Mesendoderm (in vitro differentiated cells): ENCODE data around the gene MTHFD1L.

ENCODE experiments used
- DNase-seq: peaks from one replicate; pipeline ENCODE4 v3.0.0; 2013
- H2AK5ac ChIP-seq: 2 replicates; pipeline ENCODE4 v1.6.1; 2013; ENCODE audit warnings: low read length, inconsistent platforms
- H2BK120ac ChIP-seq: 2 replicates; pipeline ENCODE4 v1.6.1; 2013; ENCODE audit warnings: low read depth, mild to moderate bottlenecking, low read length, moderate library complexity, mixed read lengths
- H2BK15ac ChIP-seq: replicated peaks from 2 replicates; pipeline ENCODE4 v1.6.1; 2013; ENCODE audit warnings: low read depth, mild to moderate bottlenecking, moderate library complexity
- H2BK5ac ChIP-seq: 2 replicates; pipeline ENCODE4 v1.6.1; 2013; ENCODE audit warnings: low read length, inconsistent platforms
- H3K18ac ChIP-seq: 2 replicates; pipeline ENCODE4 v1.6.1; 2013; ENCODE audit warnings: mild to moderate bottlenecking, low read length, mixed read lengths
- H3K23ac ChIP-seq: one replicate; pipeline ENCODE4 v1.6.1; 2013; ENCODE audit warnings: low read length
- H3K27ac ChIP-seq: 2 replicates; pipeline ENCODE4 v1.5.1; 2013; ENCODE audit warnings: low read depth, mild to moderate bottlenecking, inconsistent platforms, low read length, moderate library complexity
- H3K27me3 ChIP-seq: 2 replicates; pipeline ENCODE4 v1.6.1; 2013; ENCODE audit warnings: low read length, control low read depth, mild to moderate bottlenecking, inconsistent platforms; ENCODE audit not compliant: insufficient read depth, poor library complexity
- H3K36me3 ChIP-seq: 2 replicates; pipeline ENCODE4 v1.6.1; 2013; ENCODE audit warnings: low read length, inconsistent platforms; ENCODE audit not compliant: control insufficient read depth, insufficient read depth
- H3K4ac ChIP-seq: one replicate; pipeline ENCODE4 v1.6.1; 2013; ENCODE audit warnings: low read depth, mild to moderate bottlenecking, low read length, moderate library complexity
- H3K4me1 ChIP-seq: 2 replicates; pipeline ENCODE4 v1.6.1; 2013; ENCODE audit warnings: low read depth, low read length, inconsistent platforms; ENCODE audit not compliant: control insufficient read depth
- H3K4me2 ChIP-seq: 2 replicates; pipeline ENCODE4 v1.6.1; 2013; ENCODE audit warnings: low read length
- H3K4me3 ChIP-seq: 2 replicates; pipeline ENCODE4 v1.5.1; 2013; ENCODE audit warnings: mild to moderate bottlenecking, low read length
- H3K56ac ChIP-seq: one replicate; pipeline ENCODE4 v1.6.1; 2013; ENCODE audit warnings: low read length
- H3K79me1 ChIP-seq: 2 replicates; pipeline ENCODE4 v1.6.1; 2013; ENCODE audit warnings: low read length, inconsistent platforms
- H3K79me2 ChIP-seq: 2 replicates; pipeline ENCODE4 v1.6.1; 2013; ENCODE audit warnings: mild to moderate bottlenecking, low read length; ENCODE audit not compliant: control insufficient read depth, insufficient read depth
- H3K9ac ChIP-seq: 2 replicates; pipeline ENCODE4 v1.6.1; 2013; ENCODE audit warnings: low read length, inconsistent platforms
- H4K5ac ChIP-seq: one replicate; pipeline ENCODE4 v1.6.1; 2013; ENCODE audit warnings: low read length
- H4K8ac ChIP-seq: one replicate; pipeline ENCODE4 v1.6.1; 2013; ENCODE audit warnings: low read depth, mild to moderate bottlenecking, control low read depth, low read length, moderate library complexity
- whole genome bisulfite sequencing: extraction: QIAGEN DNeasy Blood & Tissue Kit; methylation state at CpG from one replicate; pipeline ENCODE4 v1.1.7; 2013; ENCODE audit warnings: low lambda C conversion rate, missing lambda C conversion rate; ENCODE audit not compliant: insufficient coverage; ENCODE audit errors: extremely low coverage; 5-methylcytosine and 5-hydroxymethylcytosine counted together

MTHFD1L gene

GRCh38 chr6:150895928-150896632 is 30.6 kb downstream of the MTHFD1L start:
- no peaks in the 10 kb centered on the region for H3K27me3 ChIP-seq
- no peak overlapping the region for H3K23ac ChIP-seq
- no peak overlapping the region for H3K18ac ChIP-seq
- no peak overlapping the region for H3K4me3 ChIP-seq
- no peak overlapping the region for H2BK15ac ChIP-seq
- no peak overlapping the region for H3K4ac ChIP-seq
- no peak overlapping the region for H4K5ac ChIP-seq
- no peak overlapping the region for H2BK120ac ChIP-seq
- no peak overlapping the region for H2BK5ac ChIP-seq
- H4K8ac ChIP-seq, result no peak overlapping the region
- H3K9ac ChIP-seq, result no peak overlapping the region
- DNase-seq, result no peak
- peaks cover 9% of the 10 kb centered on the region for H3K36me3 ChIP-seq
- no peak overlapping the region for H3K4me2 ChIP-seq
- H3K56ac ChIP-seq, result no peak overlapping the region
- no peak overlapping the region for H2AK5ac ChIP-seq
- H3K79me1 ChIP-seq, result peaks cover 11% of the 10 kb centered on the region
- no peaks in the 10 kb centered on the region for H3K4me1 ChIP-seq
- peaks cover 2% of the 10 kb centered on the region for H3K79me2 ChIP-seq
- no CpG with 5 or more reads among the region's 4 CpGs for WGBS
- no peak overlapping the region for H3K27ac ChIP-seq

GRCh38 chr6:150897400-150897943 is 32.0 kb downstream of the MTHFD1L start:
- H3K79me2 ChIP-seq, result peaks cover 1% of the 10 kb centered on the region
- no peak for DNase-seq
- H3K4me2 ChIP-seq, result no peak overlapping the region
- no peaks in the 10 kb centered on the region for H3K4me1 ChIP-seq
- H3K79me1 ChIP-seq, result peaks cover 9% of the 10 kb centered on the region
- no peak overlapping the region for H3K18ac ChIP-seq
- no peak overlapping the region for H2BK5ac ChIP-seq
- no peak overlapping the region for H4K8ac ChIP-seq
- H3K27ac ChIP-seq, result no peak overlapping the region
- H2BK15ac ChIP-seq, result no peak overlapping the region
- H3K4ac ChIP-seq, result no peak overlapping the region
- H2AK5ac ChIP-seq, result no peak overlapping the region
- WGBS, result no CpG with 5 or more reads among the region's 7 CpGs
- no peak overlapping the region for H4K5ac ChIP-seq
- H3K4me3 ChIP-seq, result no peak overlapping the region
- H3K23ac ChIP-seq, result no peak overlapping the region
- H3K56ac ChIP-seq, result no peak overlapping the region
- H2BK120ac ChIP-seq, result no peak overlapping the region
- peaks cover 8% of the 10 kb centered on the region for H3K36me3 ChIP-seq
- H3K27me3 ChIP-seq, result no peaks in the 10 kb centered on the region
- H3K9ac ChIP-seq, result no peak overlapping the region

DNA sequence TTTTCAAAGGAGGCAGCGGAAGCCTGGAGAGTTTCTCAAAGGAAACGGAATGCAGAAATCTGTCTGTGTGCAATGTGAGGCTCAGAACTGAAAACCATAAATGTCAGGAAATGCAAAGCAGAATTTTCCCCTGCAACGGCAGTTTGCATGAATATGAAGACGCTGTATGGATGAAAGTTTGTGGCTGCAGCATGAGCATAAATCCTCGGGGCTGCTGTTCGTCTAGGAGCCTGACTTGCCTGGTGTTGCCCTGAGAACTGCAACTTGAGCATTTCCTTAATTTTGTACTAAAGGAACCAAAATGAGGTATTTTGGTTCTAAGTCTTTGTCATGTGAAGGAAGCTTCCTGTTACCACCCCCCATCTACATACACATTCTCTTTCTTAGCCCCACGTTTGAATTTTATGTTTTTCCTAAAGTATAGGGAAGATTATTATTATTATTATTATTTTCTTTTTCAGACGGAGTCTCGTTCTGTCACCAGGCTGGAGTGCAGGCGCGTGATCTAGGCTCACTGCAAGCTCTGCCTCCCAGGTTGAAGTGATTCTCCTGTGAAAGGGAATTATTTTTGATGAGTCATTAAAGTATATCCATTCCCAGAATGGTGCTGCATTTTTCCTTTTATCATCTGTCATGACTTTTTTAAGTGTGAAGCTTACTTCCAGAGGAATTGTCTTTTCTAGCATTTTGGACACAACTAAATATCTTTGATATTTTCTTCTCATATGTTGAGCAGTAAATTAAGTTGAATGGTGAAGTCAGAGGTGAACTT is 33.1 kb downstream of the MTHFD1L start:
- H2AK5ac ChIP-seq, result no peak overlapping the region
- no peak overlapping the region for H3K9ac ChIP-seq
- H4K5ac ChIP-seq, result no peak overlapping the region
- H3K27me3 ChIP-seq, result no peaks in the 10 kb centered on the region
- no peak overlapping the region for H3K56ac ChIP-seq
- no peaks in the 10 kb centered on the region for H3K79me2 ChIP-seq
- no peak overlapping the region for H3K4me2 ChIP-seq
- no CpG with 5 or more reads among the region's 11 CpGs for WGBS
- H2BK15ac ChIP-seq, result no peak overlapping the region
- H3K79me1 ChIP-seq, result peaks cover 5% of the 10 kb centered on the region
- no peak overlapping the region for H4K8ac ChIP-seq
- H3K4ac ChIP-seq, result no peak overlapping the region
- H3K18ac ChIP-seq, result no peak overlapping the region
- H3K4me3 ChIP-seq, result no peak overlapping the region
- DNase-seq, result peak; percentile 34
- peaks cover 6% of the 10 kb centered on the region for H3K36me3 ChIP-seq
- H3K27ac ChIP-seq, result no peak overlapping the region
- no peak overlapping the region for H2BK120ac ChIP-seq
- H3K23ac ChIP-seq, result no peak overlapping the region
- H3K4me1 ChIP-seq, result no peaks in the 10 kb centered on the region
- no peak overlapping the region for H2BK5ac ChIP-seq

DNA sequence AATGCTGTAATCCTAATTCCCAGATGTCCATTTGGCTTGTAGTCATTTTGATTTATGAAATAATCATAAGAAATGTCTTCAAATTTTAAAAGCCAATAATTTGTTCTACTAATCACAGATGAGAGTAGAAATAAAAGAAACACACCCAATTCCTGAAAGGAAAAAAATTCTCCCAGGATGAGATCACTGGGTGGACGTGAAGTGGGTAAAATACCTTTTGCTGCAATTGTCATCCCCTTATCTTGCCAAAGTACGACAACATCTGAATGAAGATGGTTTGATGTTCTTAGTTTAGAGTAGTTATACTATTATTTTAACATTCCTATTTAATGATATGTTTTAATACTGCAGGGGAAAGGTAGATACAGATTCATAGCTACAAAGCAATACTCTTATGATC is 33.7 kb downstream of the MTHFD1L start:
- H3K79me1 ChIP-seq, result peaks cover 2% of the 10 kb centered on the region
- H3K56ac ChIP-seq, result no peak overlapping the region
- H4K5ac ChIP-seq, result no peak overlapping the region
- WGBS, result no CpG with 5 or more reads among the region's 2 CpGs
- no peaks in the 10 kb centered on the region for H3K27me3 ChIP-seq
- no peak overlapping the region for H2BK15ac ChIP-seq
- no peak overlapping the region for H3K9ac ChIP-seq
- H3K4me2 ChIP-seq, result no peak overlapping the region
- no peak overlapping the region for H3K4me3 ChIP-seq
- no peak overlapping the region for H3K18ac ChIP-seq
- peaks cover 6% of the 10 kb centered on the region for H3K36me3 ChIP-seq
- no peak overlapping the region for H4K8ac ChIP-seq
- no peak overlapping the region for H2BK120ac ChIP-seq
- peak; percentile 36 for DNase-seq
- no peak overlapping the region for H3K4ac ChIP-seq
- H3K4me1 ChIP-seq, result no peaks in the 10 kb centered on the region
- no peak overlapping the region for H2BK5ac ChIP-seq
- H3K79me2 ChIP-seq, result no peaks in the 10 kb centered on the region
- no peak overlapping the region for H2AK5ac ChIP-seq
- H3K23ac ChIP-seq, result no peak overlapping the region
- H3K27ac ChIP-seq, result no peak overlapping the region

- WGBS, result no CpG with 5 or more reads among the region's 3 CpGs
- H3K23ac ChIP-seq, result no peak overlapping the region
- H3K4me1 ChIP-seq, result no peaks in the 10 kb centered on the region
- H3K56ac ChIP-seq, result no peak overlapping the region
- H3K4me3 ChIP-seq, result no peak overlapping the region
- no peak overlapping the region for H3K4me2 ChIP-seq
- no peak overlapping the region for H4K8ac ChIP-seq
- peaks cover 6% of the 10 kb centered on the region for H3K36me3 ChIP-seq
- H2BK5ac ChIP-seq, result no peak overlapping the region
- no peak overlapping the region for H3K27ac ChIP-seq
- no peak overlapping the region for H2BK15ac ChIP-seq
- no peak overlapping the region for H4K5ac ChIP-seq
- DNase-seq, result no peak
- no peaks in the 10 kb centered on the region for H3K27me3 ChIP-seq
- no peaks in the 10 kb centered on the region for H3K79me2 ChIP-seq
- no peak overlapping the region for H3K9ac ChIP-seq
- H2AK5ac ChIP-seq, result no peak overlapping the region
- no peak overlapping the region for H3K18ac ChIP-seq
- H3K79me1 ChIP-seq, result no peaks in the 10 kb centered on the region
- no peak overlapping the region for H3K4ac ChIP-seq
- H2BK120ac ChIP-seq, result no peak overlapping the region
These were observed 34.5 kb downstream of the MTHFD1L start for GRCh38 chr6:150900049-150900448.
